GM18951 (cell line): ENCODE measurements around the gene ADAMTS7.
"Not testable (repeated sequence)": the region's sequence is repeated elsewhere in the genome, so short reads cannot be mapped to it uniquely, and the experiment has no call there.

ENCODE experiments used
- POLR2A ChIP-seq: IDR thresholded peaks from 4 replicates; pipeline ENCODE4 v1.6.1; 2011; ENCODE audit warnings: mild to moderate bottlenecking; ENCODE audit not compliant: insufficient read length, insufficient read depth; ENCODE audit errors: extremely low read depth
- in situ Hi-C: fragments of 300-500 bp; cut with MboI; formaldehyde crosslinking; loops from one replicate; pipeline ENCODE4 v1.12.0; 2022; ENCODE audit warnings: low sequenced_read_pairs, mixed read lengths, inconsistent platforms; ENCODE audit not compliant: unreplicated experiment

Gene ADAMTS7

GRCh38 chr15:78778422-78778821 lies 32.8 kb downstream of the ADAMTS7 start:
- in situ Hi-C loops = loop anchor here (5.0 kb wide), 1 partner anchor 801 kb away; no protein-coding TSS in a partner anchor
- no peak for TF ChIP-seq POLR2A

- in situ Hi-C loops = loop anchor here (5.0 kb wide), 1 partner anchor 801 kb away; no protein-coding TSS in a partner anchor
These were observed 33.3 kb downstream of the ADAMTS7 start for GRCh38 chr15:78777953-78778345.

GRCh38 chr15:78777290-78777952 lies 33.8 kb downstream of the ADAMTS7 start:
- in situ Hi-C loops = loop anchor here (5.0 kb wide), 1 partner anchor 800 kb away; no protein-coding TSS in a partner anchor

GRCh38 chr15:78776046-78776925 lies 35.0 kb downstream of the ADAMTS7 start:
- in situ Hi-C loops = loop anchor here (5.0 kb wide), 1 partner anchor 799 kb away; no protein-coding TSS in a partner anchor

- no peak for TF ChIP-seq POLR2A
- in situ Hi-C loops = loop anchor here (5.0 kb wide), 1 partner anchor 798 kb away; no protein-coding TSS in a partner anchor
These were observed 35.8 kb downstream of the ADAMTS7 start for GRCh38 chr15:78775472-78775871.

GRCh38 chr15:78774451-78774990 lies 36.7 kb downstream of the ADAMTS7 start:
- in situ Hi-C loops = not testable (repeated sequence)

GRCh38 chr15:78773765-78774450 lies 37.4 kb downstream of the ADAMTS7 start:
- in situ Hi-C loops = not testable (repeated sequence)

- in situ Hi-C loops = no loop called here
These were observed 38.5 kb downstream of the ADAMTS7 start for GRCh38 chr15:78772738-78773137.

GRCh38 chr15:78771436-78772000 lies 39.7 kb downstream of the ADAMTS7 start:
- in situ Hi-C loops = not testable (repeated sequence)

More at GRCh38 chr15:78772738-78773137, 38.5 kb downstream of the ADAMTS7 start:
- no peak for TF ChIP-seq POLR2A

GRCh38 chr15:78771020-78771419 lies 40.2 kb downstream of the ADAMTS7 start:
- in situ Hi-C loops = not testable (repeated sequence)

GRCh38 chr15:78769473-78770225 lies 41.6 kb downstream of the ADAMTS7 start:
- in situ Hi-C loops = not testable (repeated sequence)

GRCh38 chr15:78768531-78769408 lies 42.5 kb downstream of the ADAMTS7 start:
- no peak for TF ChIP-seq POLR2A
- in situ Hi-C loops = no loop called here
